Tibial nerve (tissue), 4 donors: ENCODE results near the gene RASSF8.

Source experiments
- EP300 ChIP-seq, 2 donors: sonication (generic); formaldehyde crosslinking; IDR thresholded peaks; one replicate each; pipeline ENCODE4 v1.6.1; 2017; ENCODE audit warnings: antibody characterized with exemption in 2 of 2, mild to moderate bottlenecking in 1 of 2
- POLR2A ChIP-seq, 2 donors: fragments of 450-650 bp; IDR thresholded peaks; one replicate each; pipeline ENCODE4 v1.6.1; 2017; ENCODE audit warnings: antibody characterized with exemption in 2 of 2, mild to moderate bottlenecking in 2 of 2, moderate library complexity in 2 of 2
- TF ChIP-seq, protein P1 (sequence below), 5 experiments: fragments of 200-600 bp in 3 of 5; fragments of 450-650 bp in 2 of 5; sonication (generic) in 3 of 5; IDR thresholded peaks; one replicate each; pipeline ENCODE4 v1.5.1; 2016 to 2019; ENCODE audit warnings: antibody characterized with exemption in 5 of 5, mild to moderate bottlenecking in 3 of 5, moderate library complexity in 2 of 5

DNA sequence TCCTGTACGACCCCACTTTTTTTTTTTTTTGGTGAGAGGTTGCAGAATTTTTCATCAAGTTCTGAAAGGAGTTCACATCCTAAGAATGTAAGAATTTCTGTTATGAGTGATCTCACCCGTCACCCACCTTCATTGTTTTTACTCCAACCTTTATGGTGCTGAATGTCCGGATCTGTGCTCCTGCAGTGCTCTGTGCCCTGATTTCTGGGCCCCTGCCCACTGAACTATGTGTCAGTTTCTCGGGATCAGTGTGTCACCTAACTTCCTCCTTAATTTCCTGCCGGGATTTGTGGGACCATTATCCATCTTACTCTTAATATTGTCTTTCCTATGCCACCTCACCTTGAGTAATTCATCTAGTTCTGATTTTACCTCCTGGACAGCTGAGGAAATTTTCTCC is 11.6 kb downstream of the RASSF8 start:
- TF ChIP-seq POLR2A (IDR thresholded peaks at IDR 0.05), result no peak
- TF ChIP-seq, protein P1, sequence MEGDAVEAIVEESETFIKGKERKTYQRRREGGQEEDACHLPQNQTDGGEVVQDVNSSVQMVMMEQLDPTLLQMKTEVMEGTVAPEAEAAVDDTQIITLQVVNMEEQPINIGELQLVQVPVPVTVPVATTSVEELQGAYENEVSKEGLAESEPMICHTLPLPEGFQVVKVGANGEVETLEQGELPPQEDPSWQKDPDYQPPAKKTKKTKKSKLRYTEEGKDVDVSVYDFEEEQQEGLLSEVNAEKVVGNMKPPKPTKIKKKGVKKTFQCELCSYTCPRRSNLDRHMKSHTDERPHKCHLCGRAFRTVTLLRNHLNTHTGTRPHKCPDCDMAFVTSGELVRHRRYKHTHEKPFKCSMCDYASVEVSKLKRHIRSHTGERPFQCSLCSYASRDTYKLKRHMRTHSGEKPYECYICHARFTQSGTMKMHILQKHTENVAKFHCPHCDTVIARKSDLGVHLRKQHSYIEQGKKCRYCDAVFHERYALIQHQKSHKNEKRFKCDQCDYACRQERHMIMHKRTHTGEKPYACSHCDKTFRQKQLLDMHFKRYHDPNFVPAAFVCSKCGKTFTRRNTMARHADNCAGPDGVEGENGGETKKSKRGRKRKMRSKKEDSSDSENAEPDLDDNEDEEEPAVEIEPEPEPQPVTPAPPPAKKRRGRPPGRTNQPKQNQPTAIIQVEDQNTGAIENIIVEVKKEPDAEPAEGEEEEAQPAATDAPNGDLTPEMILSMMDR (IDR thresholded peaks at IDR 0.05), result no peak
- no peak for TF ChIP-seq EP300 (IDR thresholded peaks at IDR 0.05)
